G401 (cell line): Measurements from ENCODE around the gene RNF180. TPM values are rescaled to one million over a fixed set of nuclear protein-coding genes. Genes with fewer than 3 reads are reported as not detected.
A peak's percentile ranks its signal among the peaks of the same experiment; 100 is the strongest.
"Not testable (repeated sequence)": the region's sequence is repeated elsewhere in the genome, so short reads cannot be mapped to it uniquely, and the experiment has no call there.

Source experiments
- DNase-seq: peaks from one replicate; pipeline ENCODE4 v3.0.0-alpha.2; 2015; ENCODE audit warnings: low spot score
- in situ Hi-C: cut with HindIII; loops from 2 replicates; pipeline ENCODE4 v1.10.0; 2016; ENCODE audit warnings: low sequenced_read_pairs, mixed read lengths
- total RNA-seq: library from RNA; depleted of rRNA; stranded (reverse); fragments of >200 nt; shearing (Covaris generic); gene quantifications from 2 replicates; pipeline ENCODE4 v1.2.3, GENCODE V29; 2014; rRNA removed

The RNF180 gene
- total RNA-seq, 1 experiment from 2014 or later: not detected

- DNase-seq: no peak
- in situ Hi-C loops: no loop called here
These were observed 165.1 kb downstream of the RNF180 start for GRCh38 chr5:64330728-64331231.

DNA sequence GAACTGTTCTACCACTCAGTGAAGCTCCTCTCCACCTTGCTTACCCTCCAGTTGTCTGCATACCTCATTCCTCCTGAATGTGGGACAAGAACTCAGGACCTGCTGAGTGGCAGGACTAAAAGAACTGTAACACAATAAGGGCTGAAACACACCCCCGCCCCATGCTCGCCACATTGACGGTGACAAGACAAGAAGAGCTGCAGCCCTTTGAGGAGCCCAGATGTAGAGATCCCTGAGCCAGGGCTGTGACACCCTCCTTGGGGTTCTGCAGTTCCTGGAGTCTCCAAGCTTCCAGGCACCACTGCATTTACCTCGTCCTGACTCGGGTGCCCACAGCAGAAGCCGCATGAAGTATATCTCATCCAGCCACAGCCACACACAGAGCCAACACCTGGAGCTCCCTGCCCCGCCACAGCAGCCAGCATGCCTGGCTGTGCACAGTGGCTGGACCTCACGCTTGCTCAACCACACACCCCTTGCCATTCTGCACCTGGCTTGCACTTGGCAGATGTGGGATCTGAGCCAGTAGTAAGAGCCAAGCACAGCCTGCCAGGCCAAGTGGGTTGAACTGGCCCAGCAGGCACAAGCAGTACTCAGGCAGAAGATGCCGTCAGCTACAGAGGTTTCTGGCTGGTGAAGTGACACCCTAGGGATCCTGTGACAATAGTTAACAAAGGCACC is 166.1 kb downstream of the RNF180 start:
- peak; percentile 17 for DNase-seq
- in situ Hi-C loops: no loop called here

GRCh38 chr5:64333886-64334285 is 168.2 kb downstream of the RNF180 start:
- peak; percentile 7 for DNase-seq
- in situ Hi-C loops: no loop called here

GRCh38 chr5:64339769-64340168 is 174.1 kb downstream of the RNF180 start:
- DNase-seq: no peak
- in situ Hi-C loops: no loop called here

GRCh38 chr5:64340293-64340692 is 174.7 kb downstream of the RNF180 start:
- in situ Hi-C loops: no loop called here

GRCh38 chr5:64341340-64341739 is 175.7 kb downstream of the RNF180 start:
- in situ Hi-C loops: no loop called here
- no peak for DNase-seq

More at GRCh38 chr5:64340293-64340692, 174.7 kb downstream of the RNF180 start:
- DNase-seq: no peak

DNA sequence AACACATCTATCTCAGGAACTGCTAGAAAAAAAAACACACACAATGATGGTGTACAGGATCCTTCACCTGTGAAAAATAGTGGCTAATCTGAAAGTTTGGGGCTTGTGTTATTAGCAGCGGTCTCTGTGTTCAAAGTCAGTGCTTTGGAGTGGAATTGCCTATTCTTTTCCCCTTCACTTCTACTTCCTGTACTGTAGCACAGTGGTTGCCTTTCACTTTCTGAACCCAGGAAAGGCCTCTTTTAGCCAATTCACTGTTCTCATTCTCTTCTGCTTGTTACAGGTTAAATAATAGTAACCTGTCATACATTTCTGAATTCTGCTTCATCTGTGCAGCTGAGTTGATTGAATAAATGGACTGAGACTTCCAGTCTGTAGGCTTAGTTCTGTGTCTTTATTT is 178.9 kb downstream of the RNF180 start:
- no peak for DNase-seq
- in situ Hi-C loops: no loop called here

GRCh38 chr5:64347309-64347708 is 181.7 kb downstream of the RNF180 start:
- DNase-seq: peak; percentile 19
- in situ Hi-C loops: no loop called here

DNA sequence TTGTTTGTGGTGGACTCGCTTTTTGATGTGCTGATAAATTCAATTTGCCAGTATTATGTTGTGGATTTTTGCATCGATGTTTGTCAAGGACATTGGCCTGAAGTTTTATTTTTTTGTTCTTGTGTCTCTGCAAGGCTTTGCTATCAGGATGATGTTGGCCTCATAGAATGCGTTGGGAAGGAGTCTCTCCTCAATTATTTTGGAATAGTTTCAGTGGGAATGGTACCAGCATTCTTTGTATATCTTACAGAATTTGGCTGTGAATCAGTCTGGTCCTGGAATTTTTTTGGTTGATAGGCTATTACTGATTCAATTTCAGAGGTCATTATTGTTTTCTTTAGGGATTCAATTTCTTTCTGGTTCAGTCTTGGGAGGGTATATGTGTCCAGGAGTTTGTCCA is 198.8 kb downstream of the RNF180 start:
- no peak for DNase-seq
- in situ Hi-C loops: no loop called here

DNA sequence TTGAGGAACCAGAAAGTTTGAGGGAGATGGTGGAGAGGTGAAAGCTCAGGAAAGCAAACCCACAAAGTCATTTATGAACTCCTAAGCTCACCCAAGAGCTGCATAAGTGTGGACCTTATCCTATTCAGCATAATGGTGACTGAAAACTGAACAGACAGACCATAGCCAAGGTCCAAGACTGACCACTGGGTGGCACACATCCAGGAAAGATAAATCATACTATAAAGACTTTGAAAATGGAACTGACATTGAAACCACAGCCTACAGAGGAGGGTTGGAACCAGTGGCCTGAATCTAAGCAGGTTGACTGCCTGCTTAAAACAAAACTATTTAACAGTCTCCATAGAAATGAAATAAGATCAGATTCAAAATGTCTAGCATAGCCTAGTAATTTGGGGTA is 219.1 kb downstream of the RNF180 start:
- in situ Hi-C loops: no loop called here
- DNase-seq: peak; percentile 1

- in situ Hi-C loops: no loop called here
- no peak for DNase-seq
These were observed 231.9 kb downstream of the RNF180 start for GRCh38 chr5:64397552-64397951.

GRCh38 chr5:64398735-64399134 is 233.1 kb downstream of the RNF180 start:
- in situ Hi-C loops, DNase-seq: not testable (repeated sequence)

DNA sequence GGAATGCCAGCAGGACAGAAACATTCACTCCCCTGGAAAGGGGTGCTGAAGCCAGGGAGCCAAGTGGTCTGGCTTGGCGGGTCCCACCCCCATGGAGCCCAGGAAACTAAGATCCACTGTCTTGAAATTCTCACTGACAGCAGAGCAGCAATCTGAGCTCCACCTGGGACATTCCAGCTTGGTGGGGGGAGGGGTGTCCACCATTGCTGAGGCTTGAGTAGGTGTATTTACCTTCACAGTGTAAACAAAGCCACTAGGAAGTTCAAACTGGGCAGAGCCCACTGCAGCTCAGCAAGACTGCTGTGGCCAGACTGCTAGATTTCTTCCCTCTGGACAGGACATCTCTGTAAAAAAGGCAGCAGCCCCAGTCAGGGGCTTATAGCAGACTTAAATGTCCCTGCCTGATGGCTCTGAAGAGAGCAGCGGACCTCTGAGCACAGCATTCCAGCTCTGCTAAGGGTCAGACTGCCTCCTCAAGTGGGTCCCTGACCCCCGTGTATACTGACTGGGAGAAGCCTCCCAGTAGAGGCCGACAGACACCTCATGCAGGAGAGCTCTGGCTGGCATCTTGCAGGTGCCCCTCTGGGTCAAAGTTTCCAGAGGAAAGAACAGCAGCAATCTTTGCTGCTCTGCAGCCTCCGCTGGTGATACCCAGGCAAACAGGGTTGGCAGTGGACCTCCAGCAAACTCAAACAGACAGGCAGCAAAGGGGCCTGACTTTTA is 241.6 kb downstream of the RNF180 start:
- DNase-seq, in situ Hi-C loops: not testable (repeated sequence)

GRCh38 chr5:64417390-64417789 is 251.7 kb downstream of the RNF180 start:
- in situ Hi-C loops: no loop called here
- no peak for DNase-seq

DNA sequence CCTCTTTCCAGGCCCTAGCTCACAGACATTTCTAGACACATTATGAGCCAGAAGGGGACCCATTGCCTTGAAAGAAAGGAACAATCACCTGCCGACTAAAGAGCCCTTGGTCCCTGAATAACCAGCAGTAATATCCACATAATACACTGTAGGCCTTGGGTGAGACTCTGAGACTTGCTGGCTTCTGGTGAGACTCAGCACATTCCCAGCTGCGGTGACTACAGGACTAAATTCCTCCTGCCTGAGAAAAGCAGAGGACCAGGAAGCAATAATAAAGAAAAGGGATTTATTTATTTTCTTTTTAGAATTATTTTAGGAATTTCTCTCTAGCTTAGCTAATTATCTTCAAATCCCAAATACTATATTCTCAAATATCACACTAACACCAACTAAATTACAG is 252.4 kb downstream of the RNF180 start:
- DNase-seq: no peak
- in situ Hi-C loops: no loop called here

Other genes with a start within 250 kb of the RNF180 start
- not detected in 2 replicates for gene HTR1A, start 203.4 kb upstream of the RNF180 start, total RNA-seq